ENCODE measurements around the gene PSME4. TPM values are rescaled to one million over a fixed set of nuclear protein-coding genes. Genes with fewer than 3 reads are reported as not detected.

Gene PSME4
- total RNA-seq, 6 experiments from 2014 or later, result 28.1 to 36.7 (median 29.5) TPM

DNA sequence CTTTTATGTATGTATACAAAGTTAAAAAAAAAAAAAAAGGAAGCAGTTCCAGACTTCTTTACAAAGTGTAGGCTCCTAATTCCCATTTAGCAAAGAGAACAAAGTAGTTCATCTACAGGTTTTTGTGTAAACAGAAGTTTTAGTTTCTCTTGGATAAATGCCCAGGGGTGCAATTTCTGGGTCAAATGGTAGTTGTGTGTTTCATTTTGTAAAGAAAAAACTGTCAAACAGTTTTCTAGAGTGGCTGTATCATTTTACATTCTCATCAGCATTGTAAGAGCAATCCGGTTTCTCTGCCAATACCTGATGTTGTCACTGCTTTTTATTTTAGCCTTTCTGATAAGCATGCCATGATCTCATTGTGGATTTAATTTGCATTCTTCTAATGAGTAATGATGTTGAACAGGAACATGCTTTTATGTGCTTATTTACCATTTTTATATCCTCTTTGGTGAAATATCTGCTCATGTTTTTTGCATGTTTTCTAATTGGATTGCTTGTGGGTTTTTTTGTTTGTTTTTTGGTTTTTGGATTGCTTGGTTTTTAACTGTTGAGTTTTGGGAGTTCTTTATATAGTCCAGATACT, 16.6 kb upstream of the PSME4 start:
- Histone ChIP-seq H3K27ac (peak overlapping the region; percentile 25 to 49 (median 31)), H3K27me3 (no peaks in the 10 kb centered on the region), H3K36me3 (no peaks in the 10 kb centered on the region), H3K9me3 (no peaks in the 10 kb centered on the region), H3K4me3 (no peak overlapping the region), H3K4me1 (peaks cover 0 to 14% (median 7%) of the 10 kb centered on the region in 4 donors)
- 18% methylated on average over 1 of the region's 1 CpG for WGBS (ENCODE audit: insufficient coverage, low coverage, low lambda C conversion rate, missing lambda C conversion rate)
- ATAC-seq (peak; percentile 71 to 88 (median 74)), DNase-seq (no peak)
- TF ChIP-seq, protein P1, sequence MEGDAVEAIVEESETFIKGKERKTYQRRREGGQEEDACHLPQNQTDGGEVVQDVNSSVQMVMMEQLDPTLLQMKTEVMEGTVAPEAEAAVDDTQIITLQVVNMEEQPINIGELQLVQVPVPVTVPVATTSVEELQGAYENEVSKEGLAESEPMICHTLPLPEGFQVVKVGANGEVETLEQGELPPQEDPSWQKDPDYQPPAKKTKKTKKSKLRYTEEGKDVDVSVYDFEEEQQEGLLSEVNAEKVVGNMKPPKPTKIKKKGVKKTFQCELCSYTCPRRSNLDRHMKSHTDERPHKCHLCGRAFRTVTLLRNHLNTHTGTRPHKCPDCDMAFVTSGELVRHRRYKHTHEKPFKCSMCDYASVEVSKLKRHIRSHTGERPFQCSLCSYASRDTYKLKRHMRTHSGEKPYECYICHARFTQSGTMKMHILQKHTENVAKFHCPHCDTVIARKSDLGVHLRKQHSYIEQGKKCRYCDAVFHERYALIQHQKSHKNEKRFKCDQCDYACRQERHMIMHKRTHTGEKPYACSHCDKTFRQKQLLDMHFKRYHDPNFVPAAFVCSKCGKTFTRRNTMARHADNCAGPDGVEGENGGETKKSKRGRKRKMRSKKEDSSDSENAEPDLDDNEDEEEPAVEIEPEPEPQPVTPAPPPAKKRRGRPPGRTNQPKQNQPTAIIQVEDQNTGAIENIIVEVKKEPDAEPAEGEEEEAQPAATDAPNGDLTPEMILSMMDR (IDR thresholded peaks at IDR 0.05), result no peak
- no peak for TF ChIP-seq POLR2A (IDR thresholded peaks at IDR 0.05)
- intact Hi-C loops (cut with DNase I), result no loop called here

GRCh38 chr2:53985646-53986045, 14.9 kb upstream of the PSME4 start:
- WGBS (ENCODE audit: insufficient coverage, low coverage, low lambda C conversion rate, missing lambda C conversion rate), result 100% methylated on average over 2 of the region's 4 CpGs

DNA sequence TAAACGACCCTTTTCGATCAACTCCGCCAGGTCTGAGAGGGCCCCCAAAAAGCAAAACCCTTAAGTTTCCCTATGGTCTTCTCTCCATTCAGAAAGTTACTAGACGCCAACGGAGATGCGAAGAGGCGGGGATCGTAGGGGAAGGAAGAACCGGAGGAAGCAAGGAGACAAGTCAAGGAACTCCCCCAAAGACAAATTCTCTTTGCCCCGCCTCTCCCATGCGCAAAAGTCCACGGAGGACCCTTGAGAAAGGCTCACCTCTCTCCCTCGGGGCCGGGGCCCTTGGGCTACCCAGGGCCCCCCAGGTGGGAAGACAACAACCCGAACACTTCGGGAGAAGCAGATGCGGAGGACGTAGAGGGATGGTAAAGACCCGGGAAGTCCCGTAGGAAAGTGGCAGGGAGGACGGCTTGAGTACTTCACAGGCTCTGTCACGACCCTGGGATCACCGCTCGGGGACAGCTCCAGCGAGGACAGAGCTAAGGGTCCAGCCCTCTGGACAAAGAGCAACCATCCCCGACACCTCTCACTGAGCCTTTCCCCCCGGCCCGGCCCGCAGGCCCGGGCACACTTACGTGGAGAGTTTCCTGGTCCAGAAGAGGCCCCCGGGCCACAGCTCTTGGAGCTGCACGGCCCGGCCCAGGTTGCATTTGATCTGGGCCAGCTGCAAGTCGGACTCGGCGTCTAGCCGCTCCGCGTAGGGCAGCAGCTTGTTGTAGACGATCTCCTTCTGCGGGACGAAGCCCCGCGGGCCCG, 647 bp downstream of the PSME4 start:
- Histone ChIP-seq H3K27ac (peak overlapping the region; percentile 91 to 93 (median 92)), H3K27me3 (no peaks in the 10 kb centered on the region), H3K9me3 (no peaks in the 10 kb centered on the region), H3K4me3 (peak overlapping the region; percentile 60 to 93 (median 72)), H3K4me1 (peaks cover 0 to 20% (median 3%) of the 10 kb centered on the region in 4 donors), H3K36me3 (peaks cover 0 to 6% (median 0%) of the 10 kb centered on the region in 4 donors)
- intact Hi-C loops (cut with DNase I), result no loop called here
- 0% methylated on average over 20 of the region's 46 CpGs for WGBS (ENCODE audit: insufficient coverage, low coverage, low lambda C conversion rate, missing lambda C conversion rate)
- ATAC-seq (peak; percentile 27 to 52 (median 48)), DNase-seq (peak in 2 of 3 donors; percentile 43 to 56)
- TF ChIP-seq, protein P1 (IDR thresholded peaks at IDR 0.05), result no peak
- TF ChIP-seq POLR2A (IDR thresholded peaks at IDR 0.05), result no peak

More at GRCh38 chr2:53985646-53986045, 14.9 kb upstream of the PSME4 start:
- Histone ChIP-seq H3K36me3 (no peaks in the 10 kb centered on the region), H3K27me3 (no peaks in the 10 kb centered on the region), H3K4me1 (peaks cover 0 to 14% (median 7%) of the 10 kb centered on the region in 4 donors), H3K27ac (no peak overlapping the region), H3K4me3 (no peak overlapping the region), H3K9me3 (no peaks in the 10 kb centered on the region)
- DNase-seq (no peak), ATAC-seq (no peak)
- intact Hi-C loops (cut with DNase I), result no loop called here
- no peak for TF ChIP-seq POLR2A (IDR thresholded peaks at IDR 0.05)
- TF ChIP-seq, protein P1 (IDR thresholded peaks at IDR 0.05), result no peak

DNA sequence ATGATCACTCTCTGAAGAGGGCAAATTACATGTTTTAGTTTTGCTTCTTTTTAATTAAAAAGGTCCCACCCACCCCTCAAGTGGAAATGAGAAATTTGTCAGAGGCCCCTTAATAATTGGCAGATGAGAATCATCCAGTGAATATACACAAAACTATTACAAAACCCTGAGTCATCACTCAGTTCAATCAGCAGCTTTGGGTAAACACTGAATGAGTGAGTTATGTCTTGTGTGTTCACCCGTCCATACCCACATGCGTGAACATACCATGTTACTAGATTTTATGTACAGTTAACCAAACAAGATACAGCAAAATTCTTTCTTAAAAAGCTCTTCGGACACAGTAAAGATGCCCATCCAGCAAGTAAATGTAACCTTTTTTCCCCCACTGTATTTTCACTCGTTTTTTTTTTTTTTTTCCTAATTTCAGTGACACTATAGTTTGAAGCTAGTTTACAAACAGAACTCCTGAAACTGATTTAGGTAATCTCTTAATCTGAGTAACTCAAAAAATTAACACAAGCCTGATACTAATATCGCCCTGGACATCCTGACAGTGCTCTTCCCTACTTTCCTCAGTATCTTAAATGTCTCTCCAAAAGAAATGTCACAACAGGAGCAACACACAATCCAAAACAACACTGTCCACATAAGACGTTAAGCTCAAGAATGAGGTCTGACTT, 1.4 kb downstream of the PSME4 start:
- ATAC-seq, result peak; percentile 55 to 71 (median 62)
- WGBS (ENCODE audit: insufficient coverage, low coverage, low lambda C conversion rate, missing lambda C conversion rate), result 3% methylated on average over 6 of the region's 6 CpGs
- Histone ChIP-seq H3K4me3 (peak overlapping the region; percentile 60 to 93 (median 72)), H3K9me3 (no peaks in the 10 kb centered on the region), H3K27me3 (no peaks in the 10 kb centered on the region), H3K4me1 (peaks cover 0 to 27% (median 3%) of the 10 kb centered on the region in 4 donors), H3K36me3 (peaks cover 0 to 4% (median 0%) of the 10 kb centered on the region in 4 donors), H3K27ac (peak overlapping the region; percentile 91 to 93 (median 92))
- intact Hi-C loops (cut with DNase I), result no loop called here
- no peak for DNase-seq
- TF ChIP-seq POLR2A (IDR thresholded peaks at IDR 0.05), result no peak
- TF ChIP-seq, protein P1 (IDR thresholded peaks at IDR 0.05), result no peak

Data from right lobe of liver (tissue), 6 donors.